ENCODE results near the gene FAM161B.
"Not testable (repeated sequence)": the region's sequence is repeated elsewhere in the genome, so short reads cannot be mapped to it uniquely, and the experiment has no call there.

The FAM161B gene

DNA sequence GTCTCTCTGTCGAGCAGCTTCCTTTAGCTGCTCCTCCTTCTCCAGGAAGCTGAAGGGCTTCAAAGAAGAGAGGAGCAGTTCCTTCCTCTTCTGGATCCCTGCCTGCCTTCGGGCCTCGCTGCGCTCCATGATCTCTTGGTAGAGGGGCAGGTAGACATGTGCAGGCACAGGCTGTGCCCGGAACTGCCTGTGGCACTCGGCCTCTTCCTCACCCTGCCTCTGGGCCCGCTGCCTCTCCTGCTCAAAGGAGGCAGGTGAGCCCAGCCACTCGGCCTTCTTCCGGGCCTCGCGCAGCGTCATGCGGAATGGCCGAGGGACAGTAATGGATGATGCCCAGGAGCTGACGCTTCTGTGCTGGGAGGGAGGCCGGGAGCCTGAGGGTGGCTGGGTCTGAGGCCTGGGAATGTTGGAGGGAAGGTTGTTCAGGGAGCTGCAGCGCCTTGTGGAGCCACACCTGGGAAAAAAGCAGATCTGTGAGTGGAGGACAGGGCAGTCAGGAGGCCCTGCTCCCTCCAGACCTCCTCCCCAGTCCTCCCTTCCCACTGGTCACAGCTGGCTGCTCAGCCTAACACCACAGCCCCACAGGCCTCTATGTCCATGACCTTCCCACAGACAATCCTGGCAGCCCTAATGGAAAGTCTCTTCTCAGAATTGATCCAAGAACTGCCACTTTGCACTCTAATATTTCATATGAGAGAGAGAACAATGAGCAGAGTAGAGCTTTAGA lies 5.3 kb downstream of the FAM161B start:
- no peak for DNase-seq (ENCODE audit: insufficient read length, low spot score)
- FAIRE-seq: no peak

DNA sequence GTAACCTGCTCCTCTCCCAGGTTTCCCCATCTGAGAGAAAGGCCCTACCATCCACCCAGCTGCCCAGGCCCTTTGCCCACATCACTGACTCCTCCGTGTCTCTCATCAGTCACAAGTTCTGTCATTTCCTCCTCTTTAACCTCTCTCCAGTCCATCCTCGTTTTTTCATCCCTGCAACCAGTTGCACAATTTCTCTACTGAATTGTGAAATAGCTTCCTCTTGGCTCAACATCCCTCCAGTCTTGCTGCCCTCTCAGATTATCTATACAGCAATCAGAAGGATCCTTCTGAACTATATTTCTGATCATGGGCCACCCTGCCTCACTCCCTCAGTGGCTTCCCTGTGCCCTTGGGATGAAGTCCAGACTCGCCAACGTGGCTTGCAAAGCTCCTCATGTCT lies 6.8 kb downstream of the FAM161B start:
- DNase-seq (ENCODE audit: insufficient read length, low spot score) (no peak), FAIRE-seq (no peak)

DNA sequence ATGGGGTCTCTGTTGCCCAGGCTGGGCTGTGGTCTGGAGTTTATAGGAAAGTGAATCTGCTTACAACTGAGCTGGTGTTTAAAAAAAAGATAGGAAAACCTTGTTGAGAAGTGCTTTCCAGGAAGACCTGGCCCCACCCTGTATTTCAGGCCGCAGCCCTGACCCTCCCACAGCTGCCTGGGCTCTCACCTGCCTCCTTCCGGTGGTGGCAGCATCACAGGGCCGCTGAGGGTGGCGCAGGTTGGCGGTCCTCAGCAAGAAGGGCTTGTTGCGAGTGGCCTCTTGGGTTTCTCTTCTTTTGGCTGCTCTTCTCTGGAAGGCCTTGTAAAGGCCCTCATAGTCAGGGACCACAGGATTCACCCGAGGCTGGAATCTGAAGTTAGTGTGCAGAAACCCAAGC lies 7.7 kb downstream of the FAM161B start:
- no peak for DNase-seq (ENCODE audit: insufficient read length, low spot score)
- no peak for FAIRE-seq

DNA sequence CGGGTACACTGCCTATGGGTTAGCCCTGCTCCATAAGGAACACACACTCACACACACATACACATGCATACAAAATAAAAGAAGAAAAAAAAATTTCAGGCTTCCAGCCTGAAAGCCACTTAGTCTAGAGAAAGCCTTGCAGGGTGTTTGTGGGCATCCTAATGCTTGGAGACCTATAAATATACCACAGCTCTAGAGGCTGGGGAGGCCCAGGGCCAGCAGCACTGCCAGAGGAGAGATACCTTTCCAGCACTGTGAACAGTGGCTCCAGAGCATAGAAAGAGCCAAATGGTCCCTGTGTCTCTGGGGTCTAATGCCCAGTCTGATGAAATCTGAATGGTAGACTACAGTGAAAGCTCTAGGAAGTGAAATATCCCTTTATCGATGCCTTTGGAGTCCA lies 12.9 kb downstream of the FAM161B start:
- FAIRE-seq (no peak), DNase-seq (ENCODE audit: insufficient read length, low spot score) (no peak)

DNA sequence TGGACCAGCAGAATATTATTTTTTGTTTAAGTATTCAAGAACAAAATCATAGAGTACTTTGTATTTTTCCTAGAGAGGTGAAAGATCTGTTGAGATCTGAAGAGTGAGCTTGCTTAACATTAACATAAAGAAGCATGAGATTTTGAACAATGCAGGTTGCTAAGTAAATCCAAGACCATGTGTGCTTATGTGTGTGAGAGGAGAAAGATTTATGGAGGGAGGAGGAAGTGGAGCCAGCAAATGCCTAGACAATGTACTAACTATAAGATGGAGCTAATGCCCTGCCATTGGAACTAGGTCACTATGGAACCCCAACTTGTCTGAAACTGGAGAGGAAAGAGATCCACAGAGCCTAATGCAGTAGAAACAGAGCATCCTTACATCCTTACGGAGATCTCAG lies 13.3 kb downstream of the FAM161B start:
- FAIRE-seq (no peak), DNase-seq (ENCODE audit: insufficient read length, low spot score) (no peak)

DNA sequence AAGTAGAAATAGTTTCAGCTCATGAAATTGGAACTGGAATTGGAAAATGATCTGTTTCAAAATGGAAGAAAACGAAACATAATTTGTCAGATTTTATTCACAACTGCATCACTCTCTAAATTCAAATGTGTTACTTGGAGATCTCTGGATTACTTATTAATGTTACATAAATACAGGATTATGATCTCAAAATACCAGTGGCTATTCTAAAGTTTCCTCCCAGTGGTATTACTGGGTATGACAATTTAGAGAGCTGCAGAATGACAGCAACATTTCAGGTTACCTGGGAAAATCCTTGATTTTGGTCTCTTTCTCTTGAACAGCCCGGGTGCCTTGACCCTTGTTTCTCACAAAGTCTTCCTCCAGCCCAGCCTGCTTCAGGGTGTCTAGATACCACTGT lies 14.2 kb downstream of the FAM161B start:
- no peak for DNase-seq (ENCODE audit: insufficient read length, low spot score)
- FAIRE-seq: no peak

DNA sequence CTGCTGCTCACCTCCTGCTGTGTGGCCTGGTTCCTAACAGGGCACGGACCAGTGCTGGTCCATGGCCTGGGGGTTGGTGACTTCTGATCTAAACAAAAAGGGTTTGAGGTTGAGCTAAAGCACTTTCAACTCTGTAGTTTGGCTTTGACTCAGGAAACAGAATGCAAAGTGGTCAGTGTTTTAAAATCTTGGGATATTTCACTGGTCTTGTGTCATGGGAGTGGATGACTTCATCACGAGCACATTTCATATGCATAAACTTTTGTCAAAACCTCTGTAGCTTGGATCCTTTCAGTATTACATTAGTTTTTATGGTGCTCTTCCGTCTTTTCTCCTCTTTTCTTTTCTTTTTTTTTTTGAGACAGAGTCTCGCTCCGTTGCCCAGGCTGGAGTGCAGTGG lies 25.6 kb downstream of the FAM161B start:
- DNase-seq (ENCODE audit: insufficient read length, low spot score) (no peak), FAIRE-seq (no peak)

DNA sequence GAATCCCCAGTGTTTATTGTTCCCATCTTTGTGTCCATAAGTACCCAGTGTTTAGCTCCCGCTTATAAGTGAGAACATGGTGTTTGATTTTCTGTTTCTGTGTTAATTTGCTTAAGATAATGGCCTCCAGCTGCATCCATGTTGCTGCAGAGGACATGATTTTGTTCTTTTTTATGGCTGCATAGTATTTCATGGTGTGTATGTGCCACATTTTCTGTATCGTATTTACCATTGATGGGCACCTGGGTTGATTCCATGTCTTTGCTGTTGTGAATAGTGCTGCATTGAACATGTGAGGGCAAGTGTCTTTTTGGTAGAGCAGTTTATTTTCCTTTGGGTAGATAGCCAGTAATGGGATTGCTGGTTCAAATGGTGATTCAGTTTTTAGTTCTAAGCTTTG lies 30.4 kb downstream of the FAM161B start:
- not testable (repeated sequence) for FAIRE-seq; DNase-seq (ENCODE audit: insufficient read length, low spot score)

DNA sequence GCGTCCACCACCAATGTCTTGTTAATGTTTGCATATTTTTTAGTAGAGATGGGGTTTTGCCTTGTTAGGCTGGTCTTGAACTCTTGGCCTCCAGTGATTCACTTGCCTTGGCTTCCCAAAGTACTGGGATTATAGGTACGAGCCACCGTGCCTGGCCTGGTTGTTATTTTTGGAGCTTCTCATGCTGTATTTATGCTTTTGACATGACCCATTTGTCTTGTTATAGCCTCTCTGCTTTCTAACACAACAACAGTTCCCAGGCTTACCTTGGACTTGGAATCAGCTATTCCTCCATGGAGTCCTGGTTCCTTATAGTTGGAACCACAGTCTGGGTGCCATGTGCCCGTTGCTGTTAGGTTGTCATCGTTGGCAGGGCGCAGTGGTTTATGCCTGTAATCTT lies 33.6 kb downstream of the FAM161B start:
- DNase-seq (ENCODE audit: insufficient read length, low spot score) (no peak), FAIRE-seq (no peak)

DNA sequence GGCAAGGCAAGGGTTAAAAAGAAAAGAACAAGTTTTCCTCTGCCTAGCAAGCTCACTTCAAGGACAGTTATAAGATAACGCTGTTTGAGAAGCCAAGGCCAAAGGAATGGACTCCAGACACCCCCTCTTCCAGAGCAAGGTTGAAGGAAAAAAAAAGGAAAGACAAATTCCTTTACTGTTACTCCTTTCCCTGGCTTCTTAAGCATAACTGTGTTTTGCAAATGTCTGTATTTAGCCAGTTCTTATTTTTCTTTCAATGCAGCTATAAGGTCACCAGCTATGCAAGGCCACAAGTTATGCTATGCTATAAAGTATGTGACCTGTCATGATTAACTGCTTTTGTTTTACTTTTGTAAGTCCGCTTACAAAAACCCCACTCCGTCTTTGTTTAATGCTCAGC lies 36.6 kb downstream of the FAM161B start:
- FAIRE-seq (no peak), DNase-seq (ENCODE audit: insufficient read length, low spot score) (no peak)

DNA sequence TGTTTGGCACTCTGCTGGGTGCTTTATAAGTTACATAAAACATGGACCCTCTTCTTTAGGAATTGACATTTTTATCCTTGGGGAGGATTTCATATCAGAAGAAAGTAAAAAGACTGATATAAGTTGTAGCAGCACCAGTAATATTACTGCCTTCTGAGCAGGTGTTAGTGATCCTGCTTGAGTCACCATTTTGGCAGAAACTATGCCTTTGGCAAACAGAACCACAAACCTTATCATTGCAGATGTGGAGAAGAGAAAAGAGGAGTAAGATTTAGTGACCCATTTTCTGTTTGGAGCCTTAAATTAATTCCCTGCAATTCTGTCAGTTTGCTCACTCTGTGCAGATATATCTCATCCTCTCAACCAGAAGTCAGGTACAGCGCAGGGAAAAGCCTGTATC lies 40.2 kb downstream of the FAM161B start:
- DNase-seq (ENCODE audit: insufficient read length, low spot score) (no peak), FAIRE-seq (no peak)

DNA sequence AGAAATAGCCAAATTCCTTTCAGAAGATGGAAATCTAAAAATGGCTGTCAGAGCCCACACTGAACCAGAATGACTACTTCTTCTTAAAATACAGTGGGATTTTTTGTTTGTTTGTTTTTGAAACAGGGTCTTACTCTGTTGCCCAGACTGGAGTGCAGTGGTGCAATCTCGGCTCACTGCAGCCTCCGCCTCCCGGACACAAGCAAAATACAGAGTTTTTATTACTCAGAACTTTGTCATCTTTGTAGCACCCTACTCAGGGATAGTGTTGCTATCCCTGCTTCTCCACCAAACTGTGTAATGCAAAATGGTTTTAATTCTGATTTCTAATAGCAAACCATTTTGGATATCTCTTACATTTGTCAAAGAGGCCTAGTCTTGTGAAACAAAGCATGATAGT lies 46.9 kb downstream of the FAM161B start:
- FAIRE-seq: no peak
- DNase-seq (ENCODE audit: insufficient read length, low spot score): no peak

DNA sequence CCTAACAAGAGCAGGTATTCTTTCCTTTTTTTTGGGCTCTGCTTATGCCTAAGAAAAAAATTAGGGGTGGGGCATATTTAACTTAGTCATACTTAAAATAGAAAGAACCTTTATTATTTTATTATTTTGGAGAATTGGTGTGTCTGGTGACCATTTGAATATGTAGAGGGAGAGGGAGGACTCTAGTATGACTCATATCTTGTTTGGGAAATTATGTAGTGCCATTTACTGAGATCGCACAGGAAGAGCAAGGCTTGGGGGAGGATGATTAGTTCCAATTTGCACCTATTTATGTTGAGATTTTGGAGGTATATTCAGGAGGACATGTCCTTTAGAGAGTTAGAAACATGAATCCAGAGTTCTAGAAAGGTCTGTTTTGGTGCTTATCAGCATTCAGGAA lies 53.4 kb downstream of the FAM161B start:
- DNase-seq (ENCODE audit: insufficient read length, low spot score) (no peak), FAIRE-seq (no peak)

DNA sequence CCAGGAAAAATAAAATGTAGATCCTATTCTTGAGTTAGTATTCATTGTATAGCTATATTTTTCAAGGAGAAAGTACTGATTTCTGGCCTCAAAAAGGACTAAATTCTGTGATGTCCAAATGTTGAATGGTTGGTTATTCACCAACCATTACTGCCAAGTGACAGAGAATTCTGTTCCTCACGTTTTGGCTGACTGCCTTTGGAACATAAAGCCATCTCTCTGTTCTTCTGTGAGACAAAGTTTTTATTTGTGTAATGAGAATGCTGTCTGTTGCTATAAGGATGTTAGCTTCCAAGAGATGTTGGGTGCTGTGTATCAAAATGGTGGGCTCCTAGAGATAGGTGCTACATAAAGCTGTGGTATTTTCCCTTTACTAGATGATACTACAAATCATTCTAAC lies 54.0 kb downstream of the FAM161B start:
- DNase-seq (ENCODE audit: insufficient read length, low spot score) (no peak), FAIRE-seq (no peak)

DNA sequence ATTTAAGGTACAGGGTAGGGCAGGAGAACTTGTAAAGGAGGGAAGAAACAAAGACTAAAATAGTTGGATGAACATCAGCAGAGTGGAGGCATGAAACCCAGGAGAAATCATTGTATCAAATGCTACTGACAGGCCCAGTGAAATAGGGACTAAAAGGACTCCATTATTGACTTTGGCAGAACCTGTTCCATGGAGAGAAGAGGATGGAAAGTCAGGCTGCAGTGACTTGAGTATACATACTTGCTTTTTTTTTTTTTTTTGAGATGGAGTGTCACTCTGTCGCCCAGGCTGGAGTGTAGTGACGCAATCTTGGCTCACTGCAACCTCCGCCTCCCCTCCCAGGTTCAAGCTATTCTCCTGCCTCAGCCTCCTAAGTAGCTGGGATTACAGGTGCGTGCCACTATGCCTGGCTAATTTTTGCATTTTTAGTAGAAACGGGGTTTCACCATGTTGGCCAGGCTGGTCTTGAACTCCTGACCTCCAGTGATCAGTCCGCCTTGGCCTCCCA lies 55.7 kb downstream of the FAM161B start:
- not testable (repeated sequence) for FAIRE-seq; DNase-seq (ENCODE audit: insufficient read length, low spot score)

DNA sequence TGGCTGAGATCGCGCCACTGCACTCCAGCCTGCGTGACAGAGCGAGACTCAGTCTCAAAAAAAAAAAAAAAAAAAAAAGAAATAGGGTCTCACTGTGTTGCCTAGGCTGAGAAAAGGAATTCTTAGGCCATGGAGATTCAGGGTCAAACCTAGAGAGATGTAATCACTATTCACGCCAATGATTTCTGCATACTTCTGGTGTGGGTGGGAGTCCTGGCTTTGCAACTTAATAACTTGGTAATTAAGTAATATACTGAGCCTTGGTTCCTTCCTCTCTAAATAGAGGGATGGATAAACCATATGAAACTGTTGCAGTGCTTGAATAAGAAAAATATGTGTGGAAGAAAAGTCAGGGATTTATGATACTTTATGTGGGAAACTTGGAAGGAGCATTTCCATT lies 60.5 kb downstream of the FAM161B start:
- no peak for FAIRE-seq
- no peak for DNase-seq (ENCODE audit: insufficient read length, low spot score)

DNA sequence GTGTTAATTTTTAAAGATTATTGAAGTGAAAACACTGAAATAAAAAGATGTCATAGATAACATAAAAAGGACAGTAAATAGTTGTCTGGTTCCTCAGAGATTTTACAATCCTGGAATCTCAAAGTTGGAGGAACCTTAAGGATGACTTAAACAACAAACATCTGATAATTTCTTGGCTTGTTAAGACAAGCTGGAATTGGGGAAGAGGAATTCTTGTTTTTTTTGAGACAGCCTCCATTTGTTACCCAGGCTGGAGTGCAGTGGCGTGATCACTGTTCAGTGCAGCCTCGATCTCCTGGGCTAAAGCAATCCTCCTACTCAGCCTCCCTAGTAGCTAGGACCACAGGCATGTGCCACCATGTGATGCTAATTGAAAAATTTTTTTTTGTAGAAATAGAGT lies 60.9 kb downstream of the FAM161B start:
- FAIRE-seq: no peak
- no peak for DNase-seq (ENCODE audit: insufficient read length, low spot score)

DNA sequence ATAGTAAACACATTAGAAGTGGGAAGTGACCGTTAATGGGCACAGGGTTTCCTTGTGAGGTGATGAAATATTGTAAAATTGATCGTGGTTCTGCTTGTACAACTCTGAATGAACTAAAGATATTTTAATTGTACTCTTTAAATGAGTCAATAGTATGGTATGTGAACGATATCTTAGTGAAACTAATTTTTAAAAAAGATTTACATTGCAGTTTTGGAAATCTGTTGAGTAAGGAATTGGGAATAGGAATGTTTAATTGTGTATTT lies 61.5 kb downstream of the FAM161B start:
- FAIRE-seq (no peak), DNase-seq (ENCODE audit: insufficient read length, low spot score) (no peak)

DNA sequence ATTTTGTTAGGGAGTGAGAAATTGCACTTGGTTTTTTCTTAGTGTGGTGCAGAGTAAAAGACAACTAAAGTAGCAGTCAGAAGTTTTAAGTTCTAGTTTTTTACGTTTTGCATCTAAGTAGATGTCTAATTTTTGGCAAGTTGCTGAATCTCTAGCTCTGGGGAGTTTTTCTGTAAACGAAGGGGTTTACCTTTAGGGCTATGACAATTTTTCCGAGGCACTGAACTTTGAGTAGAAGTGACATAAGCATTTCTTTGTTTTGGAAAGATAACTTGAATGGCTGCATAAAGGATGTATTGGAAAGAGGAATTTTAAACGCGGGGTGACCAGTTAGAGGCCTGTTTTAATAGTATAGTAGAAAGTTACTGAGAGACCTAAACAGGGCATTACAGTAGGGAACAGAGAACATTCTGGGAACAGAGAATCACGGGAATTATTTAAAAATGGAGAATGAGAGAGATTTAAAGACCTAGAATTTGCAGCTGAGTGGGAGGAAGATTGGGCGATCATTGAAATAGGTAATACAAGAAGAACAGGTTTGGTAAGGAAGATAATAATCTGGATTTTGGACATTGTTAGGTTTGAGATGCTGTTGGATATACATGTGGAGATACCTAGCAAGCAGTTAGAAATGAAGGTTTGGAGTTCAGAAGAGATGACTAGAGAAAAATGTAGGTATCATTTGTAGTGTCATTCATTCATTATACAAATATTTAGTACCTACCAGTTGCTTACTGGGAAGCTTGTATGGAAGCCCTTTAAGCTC lies 62.0 kb downstream of the FAM161B start:
- FAIRE-seq: peak; percentile 48
- no peak for DNase-seq (ENCODE audit: insufficient read length, low spot score)

DNA sequence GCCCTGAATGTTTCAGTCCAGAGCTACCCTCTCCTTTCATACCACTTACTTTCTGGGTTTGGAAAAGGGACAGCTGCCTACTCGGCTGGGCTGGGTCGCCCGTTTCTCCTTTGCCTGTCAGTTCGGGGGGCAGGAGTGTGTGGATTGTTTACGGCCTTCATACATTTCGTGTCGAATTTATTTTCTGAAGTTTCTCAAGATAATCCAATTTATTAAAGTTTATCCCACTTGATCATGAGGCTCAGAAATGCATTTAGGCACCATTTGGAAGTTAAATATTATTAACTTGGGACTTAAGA lies 62.6 kb downstream of the FAM161B start:
- FAIRE-seq (no peak), DNase-seq (ENCODE audit: insufficient read length, low spot score) (no peak)

DNA sequence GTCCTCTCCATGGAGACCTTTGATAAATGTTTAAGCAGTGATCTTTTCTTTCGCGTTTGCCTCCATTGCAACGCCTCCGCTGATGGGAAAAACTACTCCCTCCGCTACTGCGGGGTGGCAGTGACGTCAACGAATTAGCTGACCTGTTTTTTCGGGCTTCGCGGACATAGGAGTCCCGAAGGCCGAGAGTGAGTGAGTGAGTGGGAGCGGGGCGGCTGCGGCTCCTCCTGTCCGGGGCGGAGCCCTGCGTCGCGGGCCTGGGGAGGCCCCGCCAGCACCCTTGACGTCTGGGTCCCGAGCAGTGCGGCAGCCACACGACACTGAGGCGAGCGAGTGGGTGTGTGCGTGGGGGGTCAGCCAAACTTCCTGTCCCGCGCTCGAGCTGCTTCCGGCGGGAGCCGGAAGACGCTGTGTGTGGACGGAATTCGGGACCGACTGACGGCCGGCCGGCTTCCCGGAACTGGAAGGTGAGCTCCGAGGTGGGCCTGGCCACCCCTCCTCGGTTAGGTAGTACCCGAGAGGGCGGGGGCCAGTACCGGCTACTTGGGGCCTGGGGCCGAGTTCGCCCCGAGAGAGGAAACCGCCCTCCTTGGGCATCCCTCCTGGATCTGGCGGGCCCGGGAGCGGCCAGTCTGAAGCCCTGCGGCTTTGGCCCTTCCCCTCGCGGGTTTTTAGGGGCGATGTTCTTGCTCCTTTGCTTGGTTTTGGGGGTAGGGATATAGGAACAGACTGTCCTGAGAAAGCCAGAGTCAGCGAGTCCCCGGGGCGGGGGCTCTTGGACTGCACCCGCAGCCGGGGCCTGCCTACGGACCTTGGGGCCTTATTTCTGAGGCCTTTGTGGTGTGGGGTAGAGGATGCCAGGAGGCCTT lies 63.2 kb downstream of the FAM161B start, which contains the start of gene ZNF410:
Gene ZNF410, plus strand, starts transcription at position 411 of the 869 bp plus-strand sequence. CDS start 5,317 bp downstream, outside the sequence.
- peak; percentile 95 for FAIRE-seq
- DNase-seq (ENCODE audit: insufficient read length, low spot score): peak; percentile 71

All from GM19239 (cell line).